VCaP (cell line): ENCODE data around the gene L2HGDH.

Experiments
- H3K27ac ChIP-seq: fragments of 450-650 bp; 2 replicates; pipeline ENCODE4 v1.5.1; 2017
- TF ChIP-seq, protein P1 (sequence below): fragments of 450-650 bp; conservative IDR thresholded peaks from 2 replicates; pipeline ENCODE4 v1.5.1; 2017; ENCODE audit warnings: mild to moderate bottlenecking, moderate library complexity

L2HGDH gene

DNA sequence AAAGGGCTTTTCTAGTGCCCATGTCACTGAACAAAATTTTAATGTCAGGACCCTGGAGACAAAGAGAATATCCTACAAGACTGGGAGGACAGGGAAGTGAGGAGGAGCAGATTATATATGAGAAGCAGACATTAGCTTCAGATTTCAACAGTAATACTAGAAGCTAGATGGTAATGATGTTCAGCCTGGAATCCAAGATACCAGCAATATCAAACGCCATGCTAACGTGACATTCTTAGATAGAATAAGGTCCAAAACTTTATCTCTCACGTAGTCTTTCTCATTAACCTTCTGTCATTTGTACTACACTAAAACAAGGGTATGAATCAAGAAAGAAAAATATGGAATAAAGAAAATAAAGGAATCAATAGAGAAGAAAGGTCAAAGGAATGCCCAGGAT is 99.3 kb downstream of the L2HGDH start:
- H3K27ac ChIP-seq = no peak overlapping the region
- TF ChIP-seq, protein P1, sequence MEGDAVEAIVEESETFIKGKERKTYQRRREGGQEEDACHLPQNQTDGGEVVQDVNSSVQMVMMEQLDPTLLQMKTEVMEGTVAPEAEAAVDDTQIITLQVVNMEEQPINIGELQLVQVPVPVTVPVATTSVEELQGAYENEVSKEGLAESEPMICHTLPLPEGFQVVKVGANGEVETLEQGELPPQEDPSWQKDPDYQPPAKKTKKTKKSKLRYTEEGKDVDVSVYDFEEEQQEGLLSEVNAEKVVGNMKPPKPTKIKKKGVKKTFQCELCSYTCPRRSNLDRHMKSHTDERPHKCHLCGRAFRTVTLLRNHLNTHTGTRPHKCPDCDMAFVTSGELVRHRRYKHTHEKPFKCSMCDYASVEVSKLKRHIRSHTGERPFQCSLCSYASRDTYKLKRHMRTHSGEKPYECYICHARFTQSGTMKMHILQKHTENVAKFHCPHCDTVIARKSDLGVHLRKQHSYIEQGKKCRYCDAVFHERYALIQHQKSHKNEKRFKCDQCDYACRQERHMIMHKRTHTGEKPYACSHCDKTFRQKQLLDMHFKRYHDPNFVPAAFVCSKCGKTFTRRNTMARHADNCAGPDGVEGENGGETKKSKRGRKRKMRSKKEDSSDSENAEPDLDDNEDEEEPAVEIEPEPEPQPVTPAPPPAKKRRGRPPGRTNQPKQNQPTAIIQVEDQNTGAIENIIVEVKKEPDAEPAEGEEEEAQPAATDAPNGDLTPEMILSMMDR = no peak

DNA sequence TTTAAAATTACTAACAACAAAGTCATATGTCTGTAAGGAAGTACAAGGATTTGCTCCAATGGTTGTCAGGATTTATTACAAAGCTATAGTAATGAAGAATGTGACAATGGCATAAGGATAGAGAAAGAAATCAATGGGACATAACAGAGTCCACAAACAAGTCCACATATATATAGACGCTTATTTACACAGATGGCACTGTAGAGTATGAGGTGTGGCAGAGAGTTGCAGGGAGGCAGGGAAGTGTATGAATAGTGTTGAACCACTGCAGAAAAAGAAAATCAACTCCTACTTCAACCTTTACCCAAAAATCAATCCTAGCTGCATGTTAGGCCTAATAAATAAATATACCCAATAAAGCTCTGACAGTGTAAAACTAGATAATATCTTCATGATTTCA is 102.0 kb downstream of the L2HGDH start:
- TF ChIP-seq, protein P1 = no peak
- H3K27ac ChIP-seq = no peak overlapping the region

DNA sequence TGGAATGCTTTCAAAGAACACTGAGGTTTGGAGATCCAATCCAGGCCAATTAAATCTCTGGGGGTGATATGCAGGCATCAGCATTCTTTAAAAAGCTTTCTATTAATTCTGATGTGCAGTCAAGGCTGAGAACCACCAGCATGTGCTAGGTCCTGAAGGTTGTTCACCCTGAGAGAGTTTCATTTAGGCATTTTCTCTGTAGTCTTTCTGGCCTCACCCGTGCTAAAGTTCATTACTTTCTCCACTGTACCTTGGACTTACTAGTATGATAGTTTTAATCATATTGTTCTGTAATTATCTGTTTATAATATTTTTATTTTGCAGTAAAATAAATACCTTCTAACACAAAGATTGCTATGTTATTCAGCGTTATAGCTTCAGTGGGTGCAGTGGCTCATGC is 113.5 kb downstream of the L2HGDH start:
- TF ChIP-seq, protein P1 = no peak
- no peak overlapping the region for H3K27ac ChIP-seq

DNA sequence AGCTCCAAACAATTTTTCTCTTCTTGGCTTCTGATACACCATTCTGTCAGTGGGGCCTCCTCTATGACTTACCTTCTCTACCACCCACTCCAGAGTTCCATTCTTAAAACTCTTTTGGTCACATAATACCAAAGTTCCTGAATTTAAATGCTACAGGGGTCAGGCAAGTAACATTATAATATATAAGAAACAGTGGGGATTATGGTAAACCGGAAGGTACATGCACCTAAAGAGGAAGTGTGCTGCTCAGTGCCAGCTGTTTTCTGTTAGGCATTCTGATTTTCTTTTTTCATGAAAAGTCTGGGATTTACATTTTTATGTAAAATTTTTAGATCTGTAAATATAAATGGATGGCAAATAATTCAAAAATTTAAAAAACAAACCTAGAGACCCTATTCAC is 120.5 kb downstream of the L2HGDH start:
- TF ChIP-seq, protein P1 = no peak
- H3K27ac ChIP-seq = no peak overlapping the region
